Embryonic facial prominence (tissue), 1 donor: ENCODE data around the gene GREM2.

Experiments used
- DNase-seq: peaks from one replicate; pipeline ENCODE4 v3.0.0-alpha.2; 2016; ENCODE audit errors: extremely low spot score

Gene GREM2

DNA sequence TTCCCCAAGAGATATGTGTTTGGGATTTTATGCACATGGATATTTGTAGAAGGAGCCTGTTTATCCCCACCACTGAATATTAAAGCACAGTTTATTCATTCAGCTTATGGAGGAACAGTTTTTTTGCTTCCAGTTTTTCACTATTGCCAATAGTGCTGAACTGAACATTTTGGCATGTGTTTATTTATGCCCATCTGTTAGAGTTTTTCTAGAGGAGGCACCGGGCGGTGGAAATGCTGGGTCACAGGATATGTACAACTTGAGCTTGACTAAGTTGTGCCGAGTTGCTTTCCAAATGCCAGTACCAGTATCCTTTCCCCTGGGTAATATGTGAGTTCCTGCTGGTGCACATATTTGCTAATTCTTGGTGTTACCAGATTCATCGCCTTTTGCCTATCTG lies 111.3 kb downstream of the GREM2 start:
- no peak for DNase-seq

DNA sequence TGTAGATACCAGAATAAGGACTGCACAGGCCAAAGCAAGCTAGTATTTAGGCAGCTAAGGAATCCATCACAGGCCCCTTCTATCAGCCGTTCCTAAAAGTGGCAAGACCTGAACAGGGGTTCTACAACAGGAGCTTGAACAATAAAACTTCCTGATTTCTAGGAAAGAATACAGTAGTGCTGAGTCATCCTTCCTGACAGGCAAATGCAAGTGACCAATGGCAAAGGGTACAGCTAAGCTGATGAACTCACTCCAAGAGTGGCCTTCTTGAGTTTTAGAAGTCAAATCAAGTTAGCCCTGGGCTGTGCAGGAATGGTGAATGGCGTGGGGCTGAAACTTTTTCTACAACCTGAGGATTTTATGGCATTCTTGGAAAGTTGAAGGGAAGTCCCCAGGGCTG lies 112.9 kb downstream of the GREM2 start:
- DNase-seq = no peak

DNA sequence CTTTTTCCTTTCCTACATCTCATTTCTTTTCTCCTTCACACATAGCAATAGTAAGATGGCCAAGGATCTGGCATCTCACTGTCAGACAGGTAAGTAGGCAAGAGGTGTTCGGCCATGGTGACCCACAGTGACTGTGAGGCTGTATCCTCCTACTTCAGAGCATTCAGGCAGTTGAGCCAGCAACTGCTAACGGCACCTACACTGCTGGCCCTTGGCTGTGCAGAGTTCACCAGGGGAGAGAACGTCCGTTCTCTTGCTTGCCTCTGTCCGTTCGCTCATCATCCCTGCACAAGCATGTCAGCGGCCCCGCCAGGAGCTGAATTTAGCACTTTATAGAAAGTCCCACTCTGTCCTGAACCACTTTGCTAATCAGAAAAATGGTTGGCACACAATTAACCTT lies 113.6 kb downstream of the GREM2 start:
- no peak for DNase-seq

DNA sequence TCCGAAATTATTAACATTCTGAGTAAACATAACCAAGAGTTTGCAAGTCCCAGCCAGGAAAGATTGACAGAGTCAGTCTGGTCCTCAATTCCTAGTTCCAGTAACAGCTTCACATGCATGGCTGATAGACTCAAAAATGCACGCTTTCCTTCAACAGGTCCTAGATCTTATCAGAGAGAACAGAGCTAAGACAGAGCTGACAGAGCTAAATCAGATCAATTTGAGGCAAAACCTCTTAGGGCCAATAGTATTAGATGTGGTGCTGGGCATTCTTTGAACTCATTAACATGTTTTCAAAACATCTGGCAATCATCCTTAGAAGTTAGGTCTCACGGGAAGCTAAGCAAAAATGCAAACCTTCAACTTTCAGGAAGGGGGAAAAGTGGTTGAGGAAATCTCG lies 114.0 kb downstream of the GREM2 start:
- DNase-seq = no peak

DNA sequence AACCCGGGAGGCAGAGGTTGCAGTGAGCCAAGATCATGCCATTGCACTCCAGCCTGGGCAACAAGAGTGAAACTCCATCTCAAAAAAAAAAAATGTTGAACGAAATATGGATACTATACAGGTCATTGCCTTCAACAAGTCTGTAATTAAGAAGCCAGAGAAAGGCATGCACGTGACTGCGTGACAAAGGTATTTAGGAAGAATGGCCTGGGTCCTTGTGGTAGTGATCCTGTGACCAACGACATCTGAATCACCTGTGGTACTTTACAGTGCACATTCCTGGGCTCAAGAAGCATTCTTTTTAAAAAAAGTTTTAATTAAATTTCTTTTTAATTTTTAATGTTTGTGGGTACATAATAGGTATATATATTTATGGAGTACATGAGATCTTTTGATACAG lies 115.0 kb downstream of the GREM2 start:
- no peak for DNase-seq

DNA sequence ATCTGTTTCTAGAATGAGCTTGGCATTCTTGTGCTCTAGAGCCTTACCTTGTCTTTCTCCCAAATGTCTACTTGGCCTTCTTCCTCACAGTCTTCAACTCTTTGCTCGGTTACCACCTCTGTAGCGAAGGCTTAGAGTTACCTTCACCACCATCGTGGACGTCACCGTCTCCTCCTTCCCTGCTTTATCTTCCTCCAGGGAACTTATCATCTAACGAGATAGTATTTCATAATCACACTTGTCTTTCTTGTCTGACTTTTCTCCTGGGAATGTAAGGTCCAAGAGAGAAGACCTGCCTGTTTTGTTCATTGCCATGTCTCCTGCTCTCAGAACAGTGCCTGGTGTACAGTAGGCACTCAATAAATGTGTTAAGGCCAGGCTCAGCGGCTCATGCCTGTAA lies 115.6 kb downstream of the GREM2 start:
- DNase-seq = no peak

DNA sequence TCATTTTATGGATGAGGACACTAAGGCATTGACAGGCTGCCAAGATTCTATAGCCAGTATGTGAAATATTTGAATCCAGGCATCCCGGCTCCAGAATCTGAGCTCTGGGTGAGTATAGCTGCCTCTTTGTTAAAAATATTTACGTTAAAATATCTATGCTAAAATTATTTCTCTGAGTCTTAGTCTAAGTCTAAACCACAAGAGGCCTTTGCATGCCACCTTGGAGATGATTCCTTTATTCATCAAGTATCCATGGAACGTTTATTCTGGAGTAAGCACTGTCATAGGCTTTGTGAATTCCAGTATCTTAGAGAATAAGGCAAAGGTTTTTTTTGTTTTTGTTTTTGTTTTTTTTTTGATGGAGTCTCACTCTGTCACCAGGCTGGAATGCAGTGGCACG lies 116.4 kb downstream of the GREM2 start:
- no peak for DNase-seq

DNA sequence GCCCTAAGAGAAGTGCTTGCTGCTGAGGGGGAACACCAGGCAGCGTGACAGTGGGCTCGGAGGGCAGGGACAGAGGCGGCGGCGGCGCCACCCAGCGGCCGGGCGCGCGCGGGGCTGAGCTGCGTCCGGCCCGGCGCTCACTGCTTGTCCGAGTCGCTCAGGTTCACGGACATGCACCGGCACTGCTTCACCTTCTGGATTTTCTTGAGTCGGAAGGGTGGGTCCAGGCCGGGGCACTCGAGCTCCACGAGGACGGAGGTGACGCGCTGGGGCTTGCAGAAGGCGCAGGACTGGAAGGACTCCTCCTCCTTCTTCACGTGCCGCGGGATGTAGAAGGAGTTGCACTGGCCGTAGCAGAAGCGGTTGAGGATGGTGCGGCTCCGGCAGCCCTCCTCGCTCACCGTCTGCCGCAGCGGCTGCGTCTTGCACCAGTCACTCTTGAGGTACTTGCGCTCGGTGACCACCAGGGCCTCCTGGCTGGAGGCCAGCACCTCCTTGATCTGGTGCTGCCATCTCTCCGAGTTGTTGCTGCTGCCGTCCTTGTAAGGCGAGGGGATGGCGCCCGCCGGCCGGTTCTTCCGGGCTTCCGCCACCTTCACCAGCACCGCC lies 119.0 kb downstream of the GREM2 start:
- no peak for DNase-seq

DNA sequence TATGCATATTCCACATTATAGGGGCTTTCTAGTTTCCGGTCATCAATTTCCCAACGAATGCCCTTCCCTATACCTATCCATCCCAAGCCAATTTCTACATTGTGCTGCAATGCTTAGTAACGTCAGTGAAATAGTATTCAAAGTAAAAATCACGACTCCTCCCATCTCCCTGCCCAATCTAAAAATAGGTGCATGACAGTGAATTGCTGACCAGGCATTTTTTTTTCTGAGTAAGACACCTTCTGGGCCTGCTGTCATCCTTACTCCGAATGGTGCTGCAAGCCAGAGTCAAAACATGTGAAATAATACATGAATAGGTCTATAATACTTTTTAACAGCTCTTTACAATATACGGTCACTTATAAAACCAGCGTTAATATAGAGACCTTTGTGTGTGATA lies 120.2 kb downstream of the GREM2 start:
- DNase-seq = no peak

DNA sequence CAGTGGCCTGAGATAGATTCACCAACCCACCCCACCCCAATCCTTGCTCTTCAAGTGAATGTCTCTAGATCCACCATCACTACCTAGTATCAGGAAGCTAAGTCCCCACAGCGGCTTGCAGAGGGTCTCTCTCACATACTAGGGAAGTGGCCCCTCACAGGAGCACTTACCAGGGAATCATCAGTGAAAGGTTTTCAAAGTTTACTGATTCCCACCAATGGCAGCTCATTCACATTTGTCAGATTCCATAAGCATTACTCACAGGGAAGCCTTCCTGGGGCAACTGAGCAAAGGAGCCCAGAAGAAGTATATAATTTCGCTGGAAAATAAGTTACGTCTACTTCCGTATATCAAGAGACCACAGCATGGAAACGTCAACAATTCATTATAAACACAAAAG lies 120.8 kb downstream of the GREM2 start:
- no peak for DNase-seq

DNA sequence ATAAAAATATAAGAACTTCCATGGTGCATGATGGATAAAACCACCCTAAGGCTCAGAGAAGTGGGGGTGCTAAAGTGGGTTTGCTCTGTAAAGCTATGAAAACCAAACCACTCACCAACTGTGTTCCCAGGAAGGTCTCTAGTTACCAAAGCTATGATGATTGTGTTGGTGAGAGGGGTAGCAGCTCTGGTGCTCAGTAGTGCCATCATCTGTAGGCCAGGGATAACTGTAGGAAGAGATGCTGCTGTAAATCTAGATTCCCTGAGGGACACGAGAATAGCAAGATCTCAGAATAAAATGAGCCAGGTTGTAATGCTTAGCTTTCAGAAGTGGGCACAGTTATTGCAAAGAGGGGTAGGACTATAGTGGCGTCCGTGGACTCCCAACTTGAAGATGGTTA lies 124.5 kb downstream of the GREM2 start:
- no peak for DNase-seq

DNA sequence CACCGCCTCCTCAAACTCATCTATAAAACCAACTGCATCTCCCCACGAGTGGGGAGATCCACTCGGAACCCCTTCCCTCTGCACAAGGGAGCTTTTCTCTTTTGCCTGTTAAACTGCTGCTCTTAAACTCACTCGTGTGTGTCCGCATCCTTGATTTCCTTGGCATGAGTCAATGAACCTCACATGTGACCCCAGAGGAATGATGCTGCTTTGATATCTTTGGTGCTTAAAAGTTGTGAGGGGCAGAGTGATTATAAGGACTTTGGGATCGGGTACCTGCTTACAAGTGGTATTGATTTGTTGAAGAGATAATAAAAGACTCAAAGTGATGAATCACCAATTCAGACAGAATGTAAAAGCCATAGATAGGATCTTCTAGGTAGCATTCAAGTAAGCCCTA lies 125.3 kb downstream of the GREM2 start:
- no peak for DNase-seq

DNA sequence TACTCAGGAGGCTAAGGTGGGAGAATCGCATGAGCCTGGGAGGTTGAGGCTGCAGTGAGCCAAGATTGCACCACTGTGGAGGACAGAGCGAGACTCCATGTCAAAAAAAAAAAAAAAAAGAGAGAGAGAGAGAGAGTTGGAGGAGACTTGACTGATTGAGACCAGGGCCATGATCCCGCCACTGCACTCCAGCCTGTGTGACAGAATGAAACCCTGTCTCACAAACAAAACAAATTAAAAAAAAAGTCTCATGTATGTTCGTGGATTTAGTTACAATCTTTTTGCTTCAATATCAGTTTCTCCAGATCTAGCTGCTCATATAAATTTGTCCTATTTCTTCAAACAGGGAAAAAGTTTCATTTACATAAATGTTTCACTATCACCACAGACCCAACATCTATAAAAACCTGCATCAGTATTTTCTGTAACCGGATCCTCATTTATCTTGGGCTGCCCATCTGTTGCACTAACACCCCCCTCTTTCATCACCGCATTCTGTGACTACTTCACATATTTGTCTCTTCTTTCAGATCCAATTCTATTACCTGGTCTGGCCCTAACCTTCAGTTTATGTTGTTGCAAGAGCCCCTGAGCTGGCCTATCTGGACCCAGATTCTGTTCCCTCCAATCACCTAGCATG lies 127.0 kb downstream of the GREM2 start:
- no peak for DNase-seq

DNA sequence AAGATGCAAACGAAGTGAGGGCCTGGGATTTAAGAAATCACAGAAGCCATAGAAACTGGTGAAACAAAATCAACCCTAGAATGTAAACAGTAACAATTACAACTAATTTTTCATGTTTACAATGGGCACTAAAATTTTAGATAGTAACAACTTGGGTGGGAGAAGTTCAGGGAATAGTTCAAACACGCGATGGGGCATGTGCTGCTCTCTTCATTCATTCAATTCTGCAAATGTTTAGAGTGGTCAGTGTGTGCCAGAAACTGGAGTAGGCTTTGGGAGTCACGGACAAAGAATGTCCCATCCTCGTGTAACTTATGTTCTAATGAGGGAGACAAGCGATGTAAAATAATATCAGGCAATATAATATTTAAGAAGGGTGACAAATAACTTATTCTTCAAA lies 133.4 kb downstream of the GREM2 start:
- no peak for DNase-seq

DNA sequence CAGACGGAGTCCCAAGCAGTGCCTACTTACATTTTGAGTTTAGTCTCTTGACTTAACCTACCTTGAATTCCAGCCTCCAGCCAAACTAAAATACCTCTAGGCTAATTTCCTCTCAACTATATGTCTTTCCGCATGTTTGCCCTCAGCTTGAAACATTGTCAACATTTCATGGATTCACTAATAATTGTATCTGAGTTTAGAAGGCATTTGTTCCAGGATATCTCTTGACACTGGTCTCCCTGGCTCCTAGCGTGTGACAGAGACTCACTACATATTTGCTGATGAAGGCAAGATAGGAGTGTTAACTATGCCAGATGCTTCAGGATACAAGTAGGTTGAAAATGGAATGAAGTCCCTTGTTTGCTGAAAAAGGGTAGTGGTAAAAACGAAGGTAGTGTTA lies 136.1 kb downstream of the GREM2 start:
- DNase-seq = no peak

DNA sequence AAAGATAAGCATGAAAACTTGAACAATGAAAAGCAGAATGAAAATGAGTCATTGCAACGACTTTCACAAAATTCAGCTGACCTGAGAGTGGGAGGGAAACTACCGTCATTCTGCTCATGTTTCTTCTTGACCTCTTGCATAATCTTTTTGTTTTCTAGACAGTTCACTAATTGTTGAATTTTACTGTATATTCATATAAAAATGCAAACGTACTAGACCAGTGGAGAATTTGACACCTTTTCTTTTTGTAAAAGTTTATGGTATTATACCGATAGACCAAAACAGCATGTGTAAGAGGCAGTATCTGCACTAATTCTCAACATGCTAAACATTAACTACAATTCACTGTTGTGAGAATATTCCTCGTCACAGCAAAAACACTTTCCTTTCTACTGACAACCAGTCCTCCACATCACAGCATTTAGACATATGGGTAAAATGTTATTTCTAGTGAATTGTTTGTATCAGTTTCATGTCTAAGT lies 137.8 kb downstream of the GREM2 start:
- DNase-seq = no peak

DNA sequence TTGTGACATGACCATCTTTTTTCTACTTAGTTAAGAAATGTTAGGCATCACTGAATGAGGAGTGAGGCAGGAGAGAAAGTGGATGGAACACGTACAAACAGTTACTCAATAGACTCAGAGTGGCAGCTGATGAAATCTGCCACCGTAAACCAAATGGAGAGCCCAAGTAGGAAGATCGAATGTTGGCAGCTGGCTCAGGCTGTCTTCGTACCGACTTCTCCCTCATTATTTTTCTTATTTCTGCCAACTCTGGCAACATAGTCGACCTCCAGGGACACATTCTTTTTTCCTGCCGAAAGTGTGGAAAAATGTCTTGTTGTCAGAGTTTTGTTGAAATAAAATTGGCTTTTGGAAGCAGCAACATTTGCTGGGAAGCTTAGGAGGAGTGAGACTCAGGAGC lies 143.3 kb downstream of the GREM2 start:
- no peak for DNase-seq

DNA sequence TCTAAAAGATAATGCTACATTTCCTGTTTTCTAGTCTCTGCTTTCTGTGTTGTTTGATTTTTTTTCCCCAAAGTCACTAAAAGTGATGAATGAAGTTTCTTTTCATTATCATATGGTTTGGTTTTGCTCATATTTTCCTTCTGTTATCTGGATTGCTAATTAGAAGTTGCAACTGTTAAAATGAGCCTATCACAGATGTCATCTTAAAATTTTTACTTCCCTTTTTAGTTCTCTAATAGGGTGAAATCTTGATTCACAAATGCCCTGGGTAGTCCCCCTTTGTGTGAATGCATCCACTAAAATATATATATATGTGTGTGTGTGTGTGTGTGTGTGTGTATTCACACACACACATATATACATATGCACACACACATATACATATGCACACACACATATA lies 144.1 kb downstream of the GREM2 start:
- DNase-seq = no peak

DNA sequence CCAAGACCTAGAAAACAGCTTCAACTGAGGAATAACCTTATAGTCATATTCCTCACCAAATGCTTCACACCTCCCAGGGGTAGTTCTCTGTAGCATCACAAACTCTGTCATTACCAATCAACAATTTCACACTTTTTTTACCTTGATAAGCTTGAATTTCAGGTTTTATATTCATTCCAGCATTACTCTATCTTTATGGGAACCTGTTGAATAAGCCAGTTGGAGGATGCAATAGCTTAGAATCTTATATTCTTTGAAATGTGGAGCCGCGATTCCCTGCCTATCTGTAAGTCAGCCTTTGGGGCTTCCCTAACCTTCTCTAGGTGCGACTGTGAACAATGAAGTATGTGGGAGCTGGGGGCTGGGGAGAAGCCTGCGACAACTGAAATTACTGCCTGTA lies 145.4 kb downstream of the GREM2 start:
- DNase-seq = no peak

DNA sequence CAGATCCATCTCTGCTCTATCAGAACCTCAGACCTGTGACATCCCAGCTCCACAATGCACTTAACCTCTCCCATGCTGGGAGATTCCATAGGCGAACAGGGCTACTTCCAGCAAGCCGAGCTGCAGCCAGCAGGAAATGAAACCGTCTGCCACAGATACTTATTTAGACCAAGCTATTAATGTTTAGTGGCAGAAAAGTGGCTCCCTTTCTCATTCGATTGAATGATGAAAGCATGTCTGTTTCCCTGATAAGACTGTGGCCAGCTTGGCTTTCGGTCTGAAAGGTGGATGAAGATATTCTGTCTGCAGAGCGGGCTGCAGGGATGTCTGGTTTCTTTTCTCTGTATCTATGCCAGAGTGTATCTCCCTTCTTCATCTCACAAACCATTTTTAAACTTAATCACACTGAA lies 146.4 kb downstream of the GREM2 start:
- DNase-seq = no peak

DNA sequence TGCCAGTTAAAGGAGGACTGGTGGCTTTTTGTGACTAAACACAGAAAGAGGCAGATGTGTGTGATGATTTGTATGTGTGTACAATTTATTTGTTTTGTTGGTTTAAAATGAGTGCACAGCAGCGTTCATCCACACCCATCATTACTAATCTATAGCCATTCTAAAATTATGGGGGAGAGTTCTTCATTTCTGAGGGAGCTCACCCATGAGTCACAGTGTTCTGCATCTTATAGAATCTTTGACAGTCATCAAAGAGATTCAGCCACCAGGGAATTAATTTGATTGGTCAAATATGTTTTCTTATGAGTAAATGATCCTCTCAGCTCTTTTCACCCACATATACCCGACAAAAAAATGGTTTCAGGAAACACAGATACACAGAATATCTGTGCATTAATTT lies 147.9 kb downstream of the GREM2 start:
- DNase-seq = no peak

DNA sequence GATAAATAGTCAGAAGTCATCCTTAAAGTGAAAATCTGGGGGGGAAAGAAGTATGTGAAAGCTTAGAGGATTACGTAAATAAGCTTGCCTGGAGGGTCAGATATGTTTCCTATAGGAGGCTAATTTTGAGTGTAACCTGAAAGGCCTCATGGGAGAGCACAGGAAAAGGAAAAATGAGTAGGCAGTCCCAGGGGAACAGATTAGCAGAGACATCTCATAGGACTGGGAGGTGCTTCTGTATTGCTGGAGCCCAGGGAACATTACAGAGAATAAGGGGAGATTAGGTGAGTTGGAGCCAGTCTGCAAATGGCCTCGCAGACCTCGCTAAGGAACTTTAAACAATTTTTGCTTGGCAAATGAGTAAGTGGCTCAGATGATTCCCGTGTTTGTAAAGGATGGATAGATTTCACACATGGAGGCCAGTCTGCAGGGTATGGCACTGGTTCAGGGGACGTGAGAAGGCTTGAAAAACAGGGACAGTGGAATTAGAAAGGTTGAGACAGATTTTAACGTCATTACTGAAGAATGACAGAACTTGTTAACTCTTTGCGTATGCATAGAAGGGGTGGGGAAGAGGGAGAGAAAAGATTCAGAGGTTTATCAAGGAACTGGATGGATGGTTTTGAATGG lies 149.1 kb downstream of the GREM2 start:
- DNase-seq = no peak

DNA sequence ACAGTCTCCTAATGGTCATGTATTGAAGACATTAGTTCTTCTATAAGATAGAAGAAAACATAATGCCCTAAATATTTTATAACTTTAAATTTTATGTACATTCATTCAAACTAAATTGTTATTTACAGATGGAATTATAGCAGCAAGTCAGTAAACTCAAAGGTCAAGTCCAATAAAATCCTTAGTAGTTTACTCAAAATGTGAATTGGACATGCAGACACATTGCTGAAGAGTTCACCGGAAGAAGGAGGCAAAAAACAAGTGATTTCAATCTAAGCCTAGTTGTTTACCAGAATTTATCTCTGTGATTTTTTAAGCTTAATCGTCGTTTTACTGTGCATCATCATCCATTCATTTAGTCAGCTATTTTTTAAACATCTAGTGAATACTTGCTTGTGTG lies 149.7 kb downstream of the GREM2 start:
- no peak for DNase-seq

DNA sequence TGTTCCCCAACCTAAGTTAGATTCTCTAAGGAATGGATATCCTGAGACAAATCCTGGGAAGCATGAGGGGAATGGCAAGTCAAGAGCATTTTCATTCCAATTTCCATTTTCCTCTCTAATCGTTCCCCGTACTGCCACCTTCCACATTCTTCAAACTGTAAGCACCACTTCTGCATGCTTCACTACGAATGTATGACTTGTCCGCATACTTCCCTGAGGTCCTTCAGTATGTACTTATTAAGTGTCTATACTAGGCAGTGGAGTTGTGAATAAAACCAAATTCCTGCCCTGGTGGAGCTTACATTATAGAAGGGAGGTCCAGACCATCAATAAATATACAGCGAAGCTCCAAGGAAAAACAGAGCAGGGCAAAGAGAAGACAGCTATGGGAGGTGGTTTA lies 154.8 kb downstream of the GREM2 start:
- no peak for DNase-seq
